ENCODE data around the gene ARMC12. TPM values are rescaled to one million over a fixed set of nuclear protein-coding genes. Genes with fewer than 3 reads are reported as not detected.

The ARMC12 gene
- total and polyA plus RNA-seq, 2 experiments from 2014 or later: 0.83 to 3.2 TPM

- H3K36me3 ChIP-seq (replicated peaks; ENCODE audit: insufficient read depth, low read depth): no peaks in the 10 kb centered on the region
- H4K20me1 ChIP-seq (ENCODE audit: insufficient read depth, poor library complexity, severe bottlenecking): no peaks in the 10 kb centered on the region
- no peaks in the 10 kb centered on the region for H3K9me3 ChIP-seq (ENCODE audit: low read depth)
- TF ChIP-seq EZH2 (IDR thresholded peaks at IDR 0.05; ENCODE audit: borderline replicate concordance) (no peak), CTCF (IDR thresholded peaks at IDR 0.05; ENCODE audit: poor library complexity) (no peak), EZH2phosphoT487 (IDR thresholded peaks at IDR 0.05; ENCODE audit: low read depth, severe bottlenecking, unreplicated experiment) (no peak)
- no peak overlapping the region for H3K4me2 ChIP-seq
- H2AFZ ChIP-seq: no peak overlapping the region
- no peak overlapping the region for H3K4me3 ChIP-seq
- H3K79me2 ChIP-seq: no peaks in the 10 kb centered on the region
- 95% methylated on average over 4 of the region's 4 CpGs for WGBS (ENCODE audit: low lambda C conversion rate, missing lambda C conversion rate)
- no peaks in the 10 kb centered on the region for H3K9me2 ChIP-seq (replicated peaks; ENCODE audit: insufficient read depth)
- no peak overlapping the region for H3K27ac ChIP-seq
- no peak for DNase-seq (ENCODE audit: low spot score)
- H3K27me3 ChIP-seq: no peaks in the 10 kb centered on the region
- no peaks in the 10 kb centered on the region for H3K4me1 ChIP-seq (ENCODE audit: insufficient read depth)
Observed at GRCh38 chr6:35796236-35796635, 59.4 kb downstream of the ARMC12 start.

DNA sequence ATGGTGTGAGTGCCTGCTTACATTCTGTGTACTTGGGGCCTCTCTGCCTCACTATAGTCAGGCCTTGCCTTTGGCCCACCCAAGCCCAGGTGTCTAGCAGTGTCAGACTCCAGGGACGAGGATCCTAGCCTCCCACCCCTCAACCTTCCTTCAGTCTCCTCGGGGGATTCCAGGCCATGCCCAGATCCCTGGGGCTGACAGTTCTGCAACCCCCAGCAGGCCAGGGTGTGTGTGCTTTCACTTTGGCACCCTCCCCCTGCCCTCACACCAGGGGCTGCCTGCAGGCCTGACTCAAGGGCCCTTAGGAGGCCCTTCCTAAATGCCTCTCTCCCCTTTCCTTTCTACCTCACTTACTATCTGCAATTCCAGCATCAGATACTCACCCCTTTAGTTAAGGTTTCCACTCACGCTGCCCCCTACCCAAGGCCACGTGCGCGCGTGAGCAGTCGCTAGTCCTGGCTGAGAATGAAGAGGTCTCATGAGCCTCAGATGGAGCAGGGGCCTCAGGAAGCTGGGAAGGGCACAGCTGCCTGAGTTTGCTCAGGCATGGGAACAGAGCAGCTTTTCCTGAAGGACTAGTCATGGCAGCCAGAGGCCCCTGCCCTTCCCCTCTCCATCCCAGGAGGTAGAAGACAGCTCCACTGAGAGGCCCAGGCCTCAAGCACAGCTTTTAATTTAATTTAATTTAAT lies 61.1 kb downstream of the ARMC12 start:
- WGBS (ENCODE audit: low lambda C conversion rate, missing lambda C conversion rate): 80% methylated on average over 8 of the region's 8 CpGs
- H3K4me2 ChIP-seq: no peak overlapping the region
- no peaks in the 10 kb centered on the region for H3K79me2 ChIP-seq
- H3K27ac ChIP-seq: no peak overlapping the region
- H4K20me1 ChIP-seq (ENCODE audit: insufficient read depth, poor library complexity, severe bottlenecking): no peaks in the 10 kb centered on the region
- no peak for DNase-seq (ENCODE audit: low spot score)
- H3K4me1 ChIP-seq (ENCODE audit: insufficient read depth): no peaks in the 10 kb centered on the region
- H3K4me3 ChIP-seq: no peak overlapping the region
- no peak overlapping the region for H2AFZ ChIP-seq
- no peak for TF ChIP-seq EZH2phosphoT487 (IDR thresholded peaks at IDR 0.05; ENCODE audit: low read depth, severe bottlenecking, unreplicated experiment)
- TF ChIP-seq EZH2 (IDR thresholded peaks at IDR 0.05; ENCODE audit: borderline replicate concordance): no peak
- no peak for TF ChIP-seq CTCF (IDR thresholded peaks at IDR 0.05; ENCODE audit: poor library complexity)
- no peaks in the 10 kb centered on the region for H3K9me3 ChIP-seq (ENCODE audit: low read depth)
- H3K9me2 ChIP-seq (replicated peaks; ENCODE audit: insufficient read depth): no peaks in the 10 kb centered on the region
- no peaks in the 10 kb centered on the region for H3K27me3 ChIP-seq
- no peaks in the 10 kb centered on the region for H3K36me3 ChIP-seq (replicated peaks; ENCODE audit: insufficient read depth, low read depth)

Other genes with a start within 250 kb of the ARMC12 start
- gene TEAD3, start 240.0 kb upstream of the ARMC12 start, total RNA-seq: 20.4 and 26.3 TPM in 2 replicates
- 33.0 and 35.9 TPM in 2 replicates for gene TEAD3, start 240.0 kb upstream of the ARMC12 start, polyA plus RNA-seq
- not detected in 2 replicates for gene TULP1, start 224.1 kb upstream of the ARMC12 start, total RNA-seq
- gene TULP1, start 224.1 kb upstream of the ARMC12 start, polyA plus RNA-seq: 0.39 and 1.3 TPM in 2 replicates
- gene FKBP5, start 48.1 kb upstream of the ARMC12 start, total RNA-seq: 73.6 and 78.8 TPM in 2 replicates
- gene FKBP5, start 48.1 kb upstream of the ARMC12 start, polyA plus RNA-seq: 233 and 254 TPM in 2 replicates
- gene CLPSL2, start 39.6 kb downstream of the ARMC12 start, total RNA-seq: not detected in 2 replicates
- gene CLPSL2, start 39.6 kb downstream of the ARMC12 start, polyA plus RNA-seq: not detected in 2 replicates
- not detected in 2 replicates for gene CLPSL1, start 44.0 kb downstream of the ARMC12 start, total RNA-seq
- gene CLPSL1, start 44.0 kb downstream of the ARMC12 start, polyA plus RNA-seq: not detected in 2 replicates
- gene CLPS, start 60.3 kb downstream of the ARMC12 start, total RNA-seq: not detected in 2 replicates
- gene CLPS, start 60.3 kb downstream of the ARMC12 start, polyA plus RNA-seq: 0.88 and 1.2 TPM in 2 replicates
- gene LHFPL5, start 68.3 kb downstream of the ARMC12 start, total RNA-seq: not detected in 2 replicates
- gene LHFPL5, start 68.3 kb downstream of the ARMC12 start, polyA plus RNA-seq: 0.10 TPM in 1 of 2 replicates, not detected in the other
- gene SRPK1, start 184.1 kb downstream of the ARMC12 start, total RNA-seq: 63.9 and 69.4 TPM in 2 replicates
- 39.3 and 48.0 TPM in 2 replicates for gene SRPK1, start 184.1 kb downstream of the ARMC12 start, polyA plus RNA-seq

All from hepatocyte (in vitro differentiated cells).